Bone marrow (tissue), 2 donors: Measurements from ENCODE around the gene CACNA1I.

Source experiments
- DNase-seq, 2 donors: peaks; one replicate each; lab custom pipeline; 2025; lab: John Stamatoyannopoulos, UW

CACNA1I gene

DNA sequence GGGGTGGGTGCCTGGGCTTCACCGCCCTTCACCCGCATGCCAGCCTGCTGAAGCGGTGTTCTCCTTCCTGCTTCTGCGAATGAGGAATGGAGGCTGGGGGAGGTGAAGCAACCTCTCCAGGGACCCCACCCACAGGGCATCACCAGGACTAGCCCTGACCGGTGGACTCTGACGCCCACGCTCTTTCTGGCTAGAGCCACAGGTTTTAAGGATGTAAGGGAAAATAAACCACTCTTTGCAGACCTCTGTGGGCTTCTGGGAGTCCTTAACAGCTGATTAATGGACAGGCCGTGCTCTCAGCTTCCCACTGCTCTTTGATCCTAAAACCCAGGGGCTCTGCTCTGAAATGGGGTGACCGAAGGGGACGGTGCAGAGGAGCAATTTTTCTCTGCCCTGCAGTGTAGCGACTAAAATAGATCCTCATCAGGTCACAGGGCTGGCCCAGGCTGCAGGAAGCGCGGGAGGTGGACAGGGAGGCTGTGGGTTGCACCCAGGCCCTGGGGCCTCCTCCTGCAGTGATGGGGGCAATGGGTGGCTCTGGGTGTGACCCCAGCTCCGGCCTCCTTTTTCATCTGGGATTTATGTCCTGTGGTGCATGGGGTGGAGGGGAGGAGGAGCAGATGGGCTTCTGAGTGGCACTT lies 127.4 kb downstream of the CACNA1I start:
- DNase-seq = no peak

DNA sequence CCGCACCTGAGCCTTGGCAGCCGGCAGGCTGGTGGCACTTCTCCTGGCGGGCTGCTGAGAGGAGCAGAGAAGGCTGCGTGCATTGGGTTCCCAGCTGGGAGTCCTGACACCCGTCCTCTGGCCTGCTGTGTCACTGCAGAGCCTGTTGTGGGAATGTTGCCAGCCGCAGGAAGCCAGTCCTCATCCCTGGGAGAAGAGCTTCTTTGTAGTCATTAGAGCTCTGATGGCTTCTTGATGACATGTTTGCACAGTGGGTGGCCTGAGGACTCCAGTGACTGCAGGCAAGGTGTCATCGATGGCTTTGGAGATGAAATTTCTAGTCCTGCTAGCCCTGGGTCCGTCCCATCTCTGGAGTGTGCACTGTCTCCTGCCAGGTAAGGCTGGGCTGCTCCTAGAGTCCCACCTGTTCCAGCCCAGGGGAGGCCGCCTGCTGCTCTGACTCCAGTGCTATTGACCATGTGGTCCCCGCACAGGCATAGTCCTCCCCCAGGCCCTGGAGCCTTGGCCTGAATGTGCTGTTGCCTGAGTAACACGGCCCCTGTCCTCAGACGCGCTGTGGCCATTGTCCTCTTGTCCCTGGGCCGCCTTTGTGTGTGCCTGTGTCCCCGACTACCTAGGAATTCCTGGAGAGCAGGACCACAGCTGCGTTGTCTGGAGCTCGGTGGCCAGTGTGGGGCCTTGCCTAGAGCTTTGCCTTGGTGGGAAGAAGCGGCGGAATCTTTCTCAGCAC lies 129.2 kb downstream of the CACNA1I start:
- no peak for DNase-seq

DNA sequence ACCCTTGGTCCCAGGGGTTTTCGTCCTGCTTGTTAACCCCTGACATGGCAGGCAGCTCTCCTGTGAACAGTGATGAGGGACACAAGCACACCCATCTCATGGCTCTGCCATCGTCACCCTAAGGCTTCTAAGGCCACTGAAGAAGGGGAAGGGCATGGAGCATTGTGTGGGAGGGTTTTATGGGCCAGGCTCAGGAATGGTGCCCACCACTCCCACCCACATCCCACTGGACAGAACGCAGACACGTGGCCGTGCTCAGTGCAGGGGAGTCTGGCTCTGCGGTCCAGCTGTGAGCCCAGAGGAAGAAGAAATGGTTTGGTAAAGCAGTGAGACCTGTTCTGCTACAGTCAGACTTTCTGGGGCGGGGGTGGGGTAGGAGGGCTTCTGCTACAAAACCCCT lies 130.0 kb downstream of the CACNA1I start:
- no peak for DNase-seq

DNA sequence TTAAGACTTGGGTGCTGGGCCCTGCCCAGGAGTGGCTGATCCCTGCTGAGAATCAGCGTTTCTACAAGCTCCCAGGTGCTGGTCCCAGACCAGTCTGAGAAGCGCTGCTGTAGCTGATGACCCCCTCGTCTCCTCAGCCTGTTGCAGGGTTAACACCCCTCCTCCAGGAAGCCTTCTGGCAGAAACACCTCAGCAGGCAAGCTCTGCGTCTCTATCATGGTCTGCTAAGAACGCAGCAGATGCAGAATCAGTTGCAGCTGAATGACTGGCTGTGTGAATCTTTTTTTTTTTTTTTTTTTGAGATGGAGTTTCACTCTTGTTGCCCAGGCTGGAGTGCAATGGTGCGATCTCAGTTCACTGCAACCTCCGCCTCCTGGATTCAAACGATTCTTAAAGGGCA lies 132.5 kb downstream of the CACNA1I start:
- no peak for DNase-seq

DNA sequence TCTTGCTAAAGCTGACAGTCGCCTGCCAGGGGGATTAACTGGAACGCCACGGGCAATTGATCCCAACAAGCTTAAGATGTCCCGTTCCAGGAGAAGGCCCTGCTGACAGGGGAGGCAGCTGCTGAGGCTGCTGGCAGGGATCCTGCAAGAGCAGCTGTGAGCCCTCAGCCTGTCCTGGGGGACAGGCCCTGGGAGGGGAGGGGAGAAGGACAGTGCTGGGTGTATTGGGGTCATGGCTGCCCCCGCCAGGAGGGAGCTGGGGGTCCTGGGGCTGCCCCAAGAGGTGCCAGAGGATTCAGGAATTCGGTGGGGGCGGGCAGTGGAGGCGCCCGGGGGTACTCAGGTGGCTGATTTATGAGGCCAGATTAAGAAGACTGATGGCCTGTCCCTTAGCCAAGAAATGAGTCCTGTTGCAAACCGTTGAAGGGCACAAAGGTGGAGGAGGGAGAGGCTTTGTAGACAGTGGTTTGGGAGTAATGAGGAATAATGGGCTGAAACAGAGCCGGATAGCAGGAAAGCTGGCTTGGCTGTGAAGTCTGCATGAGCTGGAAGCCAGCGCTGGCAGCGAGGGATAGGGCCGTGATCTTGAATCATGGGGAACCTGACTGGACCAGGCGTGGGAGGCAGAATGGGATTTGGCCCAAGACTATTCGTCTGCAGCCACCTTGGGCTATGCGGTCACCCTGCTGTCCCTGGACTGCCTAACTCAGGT lies 133.5 kb downstream of the CACNA1I start:
- DNase-seq = no peak

DNA sequence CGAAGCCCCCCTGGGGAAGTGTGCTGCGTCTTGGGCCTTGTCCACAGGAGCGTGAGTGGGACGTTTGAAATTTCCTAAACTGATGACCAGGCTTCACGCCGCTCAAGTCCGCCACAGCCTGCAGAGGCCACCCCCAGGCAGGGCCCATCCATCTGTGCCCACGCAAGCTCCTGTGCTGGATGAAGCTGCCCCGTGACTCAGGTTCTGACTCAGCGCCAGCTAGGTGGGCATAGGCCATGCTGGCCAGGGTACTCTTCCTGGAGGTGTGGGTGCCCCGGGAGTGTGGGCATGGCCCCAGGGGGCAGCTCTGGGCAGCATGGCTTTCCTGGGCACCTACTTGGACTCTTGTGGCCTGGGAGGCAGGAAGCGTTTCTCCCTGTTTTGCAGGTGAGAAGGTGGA lies 134.8 kb downstream of the CACNA1I start:
- DNase-seq = no peak

DNA sequence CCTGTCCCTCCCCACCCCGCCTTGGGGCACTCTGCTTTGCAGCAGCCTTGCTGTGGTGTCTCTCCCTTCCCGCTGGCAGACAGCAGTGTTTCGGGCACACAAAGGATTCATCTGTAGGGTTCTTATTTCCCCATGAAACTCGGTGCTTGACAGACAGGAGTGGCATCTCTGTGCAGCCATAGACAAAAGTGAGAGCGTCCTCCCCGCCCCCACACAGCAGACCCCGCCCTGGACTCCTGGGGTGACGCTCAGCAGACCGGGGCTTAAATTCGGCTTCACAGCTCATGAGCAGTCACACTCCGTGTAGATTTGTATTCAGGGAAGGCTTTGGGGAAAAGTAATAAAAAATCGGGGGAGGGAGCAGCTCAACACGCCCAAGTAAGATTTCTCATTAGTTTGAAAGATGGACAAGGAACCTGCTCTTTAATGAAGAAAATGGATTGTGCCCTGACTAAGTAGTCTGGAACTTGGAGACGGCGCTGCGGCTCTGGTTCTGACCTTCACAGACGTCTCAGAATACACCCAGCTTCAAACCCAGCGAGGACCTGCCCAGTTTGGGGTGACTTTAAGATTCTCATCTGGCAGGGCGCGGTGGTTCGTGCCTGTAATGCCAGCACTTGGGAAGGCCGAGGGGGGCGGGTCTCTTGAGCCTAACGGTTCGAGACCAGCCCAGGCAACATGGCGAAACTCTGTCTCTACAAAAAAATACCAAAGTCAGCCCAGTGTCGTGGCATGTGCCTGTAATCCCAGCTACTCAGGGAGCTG lies 136.0 kb downstream of the CACNA1I start:
- no peak for DNase-seq

DNA sequence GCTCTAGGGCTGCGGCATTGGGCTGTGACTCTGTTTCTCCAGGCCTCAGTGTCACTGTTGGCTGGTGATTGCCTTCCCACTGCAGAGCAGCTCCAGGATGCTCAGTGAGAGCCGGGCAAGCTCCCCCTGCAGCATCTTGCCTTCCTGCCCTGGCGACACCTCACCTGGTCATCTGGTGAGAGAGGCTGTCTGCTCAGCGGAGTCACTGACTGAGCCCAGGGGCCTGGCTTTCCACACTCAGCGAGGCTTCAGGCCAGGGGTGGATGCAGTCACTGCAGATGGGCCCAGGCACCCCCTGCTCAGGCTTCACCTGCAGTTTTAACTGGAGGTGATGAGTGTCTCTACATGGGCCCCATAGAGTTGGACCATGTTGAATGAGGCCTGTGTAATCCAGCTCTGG lies 136.8 kb downstream of the CACNA1I start:
- no peak for DNase-seq

DNA sequence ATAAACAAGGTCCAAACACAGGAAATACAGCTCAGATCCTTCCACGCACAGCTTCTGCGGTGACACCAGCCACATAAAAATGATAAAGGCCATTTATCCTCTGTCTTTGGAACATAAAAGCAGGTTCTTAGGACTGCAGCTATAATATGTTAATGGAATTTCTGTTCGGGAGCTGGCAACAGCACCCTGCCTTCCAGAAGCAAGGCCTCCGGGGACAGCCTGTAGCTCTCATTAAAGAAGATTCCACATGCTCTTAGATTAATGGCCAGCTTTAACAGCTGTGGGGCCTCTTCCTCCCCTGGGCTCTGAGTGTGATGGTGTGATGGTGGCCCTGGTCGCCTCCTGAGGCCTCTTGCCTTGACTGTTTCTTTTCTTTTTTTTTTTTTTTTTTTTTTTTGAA lies 137.3 kb downstream of the CACNA1I start:
- DNase-seq = no peak

DNA sequence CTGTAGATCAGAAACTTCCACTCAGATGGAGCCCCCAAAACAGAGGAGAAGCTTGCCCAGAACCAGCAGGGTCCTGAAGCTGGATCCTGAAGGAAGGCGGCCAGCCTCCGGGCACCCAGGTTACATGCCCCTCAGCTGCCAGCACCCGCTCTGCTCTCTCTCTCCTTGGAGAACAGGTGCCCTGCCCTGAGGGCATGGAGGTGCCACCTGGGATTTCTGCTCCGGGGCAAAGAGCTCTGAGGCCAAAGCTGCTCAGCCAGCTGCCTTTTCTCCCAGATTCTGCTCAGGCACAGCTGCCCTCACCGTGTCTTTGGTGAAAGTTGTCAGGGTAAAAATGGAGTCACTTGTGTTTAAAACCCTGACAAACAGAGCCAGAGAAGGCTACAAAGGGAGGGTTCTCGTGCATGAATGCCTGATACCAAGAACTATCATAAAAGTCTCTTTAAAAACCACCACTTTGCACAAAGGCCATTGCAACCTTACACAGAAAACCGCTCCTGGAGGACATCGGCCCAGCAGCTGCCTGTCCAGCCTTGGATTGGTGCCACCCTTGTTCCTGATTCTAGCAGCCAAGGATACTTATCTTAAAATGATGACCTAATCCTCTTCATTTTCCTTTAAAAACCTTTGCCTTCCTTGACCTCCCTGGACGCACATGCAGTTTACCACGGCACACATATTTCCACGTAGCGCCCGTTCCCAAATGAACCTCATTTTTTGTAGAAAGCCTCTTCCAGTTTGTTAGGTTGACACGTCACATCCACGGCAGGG lies 140.0 kb downstream of the CACNA1I start:
- no peak for DNase-seq

DNA sequence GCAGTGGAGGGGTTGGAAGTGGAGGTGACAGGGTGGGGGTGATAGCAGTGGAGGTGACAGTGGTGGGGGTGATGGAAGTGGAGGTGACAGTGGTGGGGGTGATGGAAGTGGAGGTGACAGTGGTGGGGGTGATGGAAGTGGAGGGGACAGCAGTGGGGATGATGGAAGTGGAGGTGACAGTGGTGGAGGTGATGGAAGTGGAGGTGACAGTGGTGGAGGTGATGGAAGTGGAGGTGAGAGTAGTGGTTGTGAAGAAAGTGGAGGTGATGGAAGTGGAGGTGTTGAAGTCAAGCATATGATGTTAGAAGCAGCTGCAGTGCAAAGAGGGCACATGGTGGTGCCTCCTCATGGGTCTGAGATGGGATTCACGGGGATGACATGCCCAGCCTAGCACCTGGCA lies 141.5 kb downstream of the CACNA1I start:
- DNase-seq = no peak

DNA sequence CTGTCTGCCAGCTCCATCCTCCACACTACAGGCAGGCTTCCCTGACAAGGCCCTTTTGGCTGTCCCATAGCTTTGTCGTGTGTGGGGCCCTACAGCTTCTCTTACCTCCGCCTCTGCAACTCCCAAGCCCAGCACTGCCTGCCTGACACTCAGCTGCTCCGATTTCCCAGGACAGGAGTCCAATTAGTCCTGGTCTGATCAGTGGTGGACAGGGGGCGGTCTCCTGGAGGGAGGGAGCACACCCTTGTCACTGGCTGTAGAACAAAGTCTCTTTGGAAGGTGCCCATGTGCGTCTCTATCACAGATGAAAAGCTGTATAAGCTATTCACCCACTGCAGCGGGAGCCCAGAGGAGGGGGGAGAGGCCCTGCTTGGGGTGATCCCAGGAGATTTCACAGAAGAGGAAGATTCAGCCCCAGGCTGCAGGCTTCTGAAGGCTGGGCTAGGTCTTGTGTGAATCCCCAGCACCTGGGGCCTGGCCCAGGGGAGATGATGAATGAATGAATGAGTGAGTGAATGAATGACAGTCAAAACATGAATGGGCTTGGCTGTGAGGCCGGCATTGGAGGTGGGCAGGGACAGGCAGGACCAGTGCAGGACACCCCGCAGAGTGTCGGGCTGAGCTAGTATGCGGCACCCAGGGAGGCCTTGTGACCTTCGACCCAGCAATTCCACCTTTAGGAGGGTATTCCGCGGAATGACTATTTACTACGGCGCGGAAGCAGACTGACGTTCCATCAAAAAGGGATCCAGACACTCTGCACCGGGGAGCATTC lies 142.4 kb downstream of the CACNA1I start:
- DNase-seq = no peak

DNA sequence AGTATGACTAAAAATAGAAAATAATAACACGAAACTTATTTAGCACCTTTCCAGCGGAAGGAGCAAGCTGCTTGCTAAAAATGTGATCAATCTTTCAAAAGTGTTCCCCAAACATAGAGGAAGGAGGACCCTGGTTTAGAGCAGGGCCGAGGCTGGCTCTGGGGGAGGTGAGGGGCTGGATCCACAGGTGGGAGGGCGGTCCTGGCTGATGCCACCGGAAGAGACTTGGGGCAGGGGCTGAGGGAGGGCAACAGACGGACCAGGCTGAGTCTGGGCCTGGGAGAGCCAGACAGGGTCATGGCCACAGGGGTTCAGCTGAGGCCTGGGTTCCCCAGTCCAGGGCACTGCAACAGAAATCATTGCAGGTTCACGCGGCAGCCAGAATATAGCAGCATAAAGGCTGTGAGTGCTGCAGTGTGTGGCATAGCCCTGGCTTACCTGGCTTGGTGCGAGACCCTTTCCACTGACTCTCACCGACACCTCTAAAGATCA lies 143.3 kb downstream of the CACNA1I start:
- no peak for DNase-seq

DNA sequence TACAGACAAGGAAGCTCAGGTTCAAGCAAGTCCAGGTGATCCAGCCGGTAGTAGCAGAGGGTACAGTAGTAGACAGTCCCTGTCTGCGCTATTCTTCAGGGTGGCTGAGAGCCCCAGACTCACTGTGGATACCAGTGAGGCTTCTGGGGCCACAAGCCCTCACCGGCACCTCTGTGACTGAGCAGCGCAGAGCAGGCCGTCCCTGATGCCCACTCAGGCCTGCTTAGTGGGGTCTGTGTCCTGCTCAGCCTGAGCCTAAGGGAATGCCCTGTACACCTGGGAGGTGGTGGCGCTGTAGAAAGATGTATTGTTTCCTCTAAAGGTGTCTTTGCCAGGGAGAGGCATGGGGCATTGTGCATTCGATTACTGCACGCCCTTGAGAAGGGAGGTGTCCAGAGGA lies 143.8 kb downstream of the CACNA1I start:
- DNase-seq = no peak

DNA sequence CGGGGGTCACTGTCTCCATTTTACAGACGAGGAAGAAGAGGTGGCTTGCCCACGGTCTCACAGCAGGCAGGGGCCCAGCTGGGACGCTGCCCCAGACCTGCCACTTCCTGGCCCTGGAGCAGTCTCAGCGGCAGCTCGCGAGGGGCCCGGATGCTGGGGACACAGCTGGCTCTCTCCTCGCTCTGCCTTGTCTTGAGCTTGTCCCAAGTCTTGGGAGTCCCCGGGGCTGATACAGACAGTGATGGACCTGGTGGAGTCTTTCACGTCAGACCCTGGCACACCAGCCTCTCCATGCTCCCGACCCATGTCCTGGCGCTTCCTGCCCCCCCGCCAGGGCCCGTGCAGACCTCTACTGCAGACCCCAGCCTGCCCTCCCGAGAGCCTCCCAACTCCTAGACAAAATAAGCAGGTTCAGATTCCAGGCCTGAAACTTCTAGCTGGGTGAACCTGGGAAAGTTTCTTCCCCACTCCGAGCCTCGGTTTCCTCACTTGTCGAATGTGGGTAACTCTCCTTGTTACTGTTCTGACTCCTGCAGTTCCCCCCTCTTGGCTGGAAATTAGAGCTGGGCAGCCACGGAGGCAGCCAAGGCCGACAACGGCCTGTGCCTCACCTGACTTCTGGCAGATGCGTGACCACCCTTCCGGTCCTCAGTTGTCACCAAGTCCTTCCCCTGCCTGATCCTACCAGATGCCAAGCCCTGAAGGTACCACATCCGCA lies 145.4 kb downstream of the CACNA1I start:
- DNase-seq = no peak

DNA sequence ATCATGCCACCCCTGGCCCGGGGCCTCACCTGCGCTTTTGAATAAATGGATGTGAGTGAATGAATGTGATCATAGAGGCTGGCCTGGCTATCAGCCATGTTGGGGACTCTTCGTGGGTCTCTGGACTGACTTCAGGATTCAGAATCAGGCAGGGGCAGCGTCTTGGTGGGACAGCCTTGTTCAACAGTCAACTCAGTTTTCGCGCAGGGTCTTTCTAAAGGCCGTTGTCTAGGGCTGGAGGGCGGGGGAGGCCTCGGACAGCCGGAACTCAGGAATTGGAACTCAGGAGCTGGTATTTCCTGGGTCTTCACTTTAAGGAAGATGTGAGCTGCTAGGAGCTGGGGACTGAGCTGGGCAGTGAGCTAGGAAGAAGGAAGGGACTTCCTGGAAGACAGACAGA lies 146.0 kb downstream of the CACNA1I start:
- no peak for DNase-seq

DNA sequence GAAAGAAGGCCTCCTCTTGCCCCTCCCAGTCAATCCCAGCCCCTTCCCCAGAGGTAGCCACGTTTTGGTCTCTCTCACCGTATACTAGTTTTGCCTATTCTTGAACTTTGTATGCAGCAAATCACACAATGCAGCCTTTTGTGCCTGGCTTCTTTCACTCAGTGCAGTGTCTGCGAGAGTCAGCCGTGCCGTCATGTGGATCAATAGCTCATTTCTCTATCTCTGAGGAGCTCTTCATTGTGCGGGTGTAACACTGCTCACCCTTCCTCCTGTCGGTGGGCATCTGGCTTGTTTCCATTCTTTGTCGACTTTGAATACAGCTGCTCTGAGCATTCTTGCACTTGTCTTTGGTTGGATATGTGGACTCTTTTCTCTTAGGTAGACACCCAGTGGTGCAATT lies 146.5 kb downstream of the CACNA1I start:
- DNase-seq = no peak

DNA sequence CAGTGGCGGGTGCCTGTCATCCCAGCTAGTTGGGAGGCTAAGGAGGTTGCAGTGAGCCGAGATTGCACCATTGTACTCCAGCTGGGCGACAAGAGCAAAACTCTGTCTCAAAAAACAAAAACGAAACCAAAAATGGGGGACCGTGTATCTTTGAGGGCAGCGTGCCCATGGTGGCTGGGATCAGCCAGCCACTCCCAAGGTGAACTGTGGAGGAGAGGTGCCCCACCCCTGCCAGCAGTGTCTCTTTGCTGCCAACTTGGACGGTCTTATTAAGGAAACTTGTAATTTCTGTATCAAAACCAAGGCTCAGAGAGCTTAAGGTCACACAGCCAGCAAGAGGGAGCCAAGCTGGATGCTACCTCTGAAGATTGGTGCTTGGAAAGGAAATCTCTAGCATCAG lies 147.7 kb downstream of the CACNA1I start:
- DNase-seq = no peak

DNA sequence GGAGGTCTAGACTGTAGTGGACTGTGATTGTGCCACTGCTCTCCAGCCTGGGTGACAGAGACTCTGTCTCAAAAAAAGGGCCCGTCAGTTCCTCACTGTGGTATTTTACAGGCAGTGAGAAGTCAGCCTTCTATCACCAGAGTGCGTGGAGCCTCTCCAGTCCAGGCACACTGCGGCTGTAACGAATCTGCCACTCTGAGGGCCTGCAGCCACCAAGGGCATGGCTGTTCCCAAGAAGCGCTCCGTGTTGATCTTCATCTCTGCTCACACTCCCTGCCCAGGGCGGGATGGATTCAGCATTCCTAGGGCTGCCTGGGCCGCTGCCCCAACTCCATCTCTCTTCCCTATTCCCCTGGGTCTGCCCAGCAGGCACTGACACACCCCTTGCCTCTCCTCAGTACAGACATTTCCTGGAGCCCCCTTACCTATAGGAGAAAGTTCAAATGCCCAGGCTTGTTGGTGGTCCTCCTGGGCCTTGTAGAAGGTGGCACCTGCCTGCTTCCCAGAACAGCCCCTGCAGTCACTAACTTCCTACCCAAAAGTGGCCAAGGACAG lies 148.4 kb downstream of the CACNA1I start:
- DNase-seq = no peak
